Choroid plexus epithelial cell (primary cell): ENCODE results near the gene RCL1.
A peak's percentile ranks its signal among the peaks of the same experiment; 100 is the strongest.

Experiments used
- DNase-seq: peaks from one replicate; pipeline ENCODE4 v3.0.0-alpha.2; 2010; ENCODE audit warnings: low read depth
- H3K4me3 ChIP-seq: 2 replicates; pipeline ENCODE4 v1.5.1; 2011; ENCODE audit warnings: low read depth, mild to moderate bottlenecking, control low read depth, low read length, moderate library complexity
- CTCF ChIP-seq: conservative IDR thresholded peaks from 2 replicates; pipeline ENCODE4 v1.5.1; 2011; ENCODE audit warnings: low read depth, mild to moderate bottlenecking, control low read depth, inconsistent platforms, low read length, moderate library complexity

Gene RCL1

GRCh38 chr9:4755026-4755609, 37.6 kb upstream of the RCL1 start:
- DNase-seq, result no peak
- TF ChIP-seq CTCF, result no peak
- H3K4me3 ChIP-seq, result no peak overlapping the region

- H3K4me3 ChIP-seq, result no peak overlapping the region
- no peak for TF ChIP-seq CTCF
- DNase-seq, result no peak
These were observed 36.3 kb upstream of the RCL1 start for GRCh38 chr9:4756420-4756819.

DNA sequence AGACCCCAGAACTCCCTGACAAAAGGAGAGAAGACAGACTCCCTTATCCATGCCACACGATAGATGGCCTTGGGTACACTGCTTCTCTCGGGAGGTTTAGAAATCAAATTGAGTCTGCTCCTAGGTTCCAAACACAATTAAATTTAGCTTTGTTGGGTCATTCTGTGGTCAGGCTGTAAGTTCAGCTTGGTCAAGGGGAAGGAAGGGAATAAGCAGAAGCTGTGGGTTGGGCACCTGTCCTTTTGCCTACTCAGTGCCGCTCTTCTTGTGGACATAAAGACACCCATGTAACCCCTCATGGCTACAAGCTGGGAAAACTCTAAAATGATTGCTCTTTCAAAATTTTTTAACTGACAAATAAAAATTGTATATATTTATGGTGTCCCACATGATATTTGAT, 32.6 kb upstream of the RCL1 start:
- no peak for TF ChIP-seq CTCF
- no peak overlapping the region for H3K4me3 ChIP-seq
- no peak for DNase-seq

DNA sequence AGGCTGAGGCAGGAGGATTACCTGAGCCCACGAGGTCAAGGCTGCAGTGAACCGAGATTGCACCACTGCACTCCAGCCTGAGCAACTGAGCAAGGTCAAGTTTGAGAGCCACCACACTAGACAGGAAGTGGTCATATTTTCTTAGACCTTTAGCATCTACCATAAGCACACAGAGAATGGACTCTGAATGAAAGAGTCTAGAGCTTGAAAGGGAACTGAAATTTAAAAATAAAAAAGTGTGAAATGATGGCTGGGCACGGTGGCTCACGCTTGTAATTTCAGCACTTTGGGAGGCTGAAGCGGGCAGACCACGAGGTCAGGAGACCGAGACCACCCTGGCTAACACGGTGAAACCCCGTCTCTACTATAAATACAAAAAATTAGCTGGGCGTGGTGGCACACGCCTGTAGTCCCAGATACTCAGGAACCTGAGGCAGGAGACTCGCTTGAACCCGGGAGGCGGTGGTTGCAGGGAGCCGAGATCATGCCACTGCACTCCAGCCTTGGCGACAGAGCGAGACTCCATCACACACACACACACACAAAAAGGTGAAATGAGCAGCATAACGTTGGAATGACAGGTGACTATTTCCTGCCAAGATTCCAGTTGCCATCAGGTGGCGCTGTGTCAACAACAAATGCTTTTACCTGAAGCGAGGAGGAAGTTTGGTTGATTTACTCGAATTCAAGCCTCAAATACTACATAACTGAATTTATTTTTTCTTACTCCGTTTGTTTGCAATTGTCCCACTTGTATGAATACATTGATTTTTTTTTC, 30.4 kb upstream of the RCL1 start:
- peak; percentile 85 for TF ChIP-seq CTCF
- DNase-seq, result peak; percentile 92
- peak overlapping the region; percentile 25 for H3K4me3 ChIP-seq

- H3K4me3 ChIP-seq, result peak overlapping the region; percentile 25
- TF ChIP-seq CTCF, result no peak
- DNase-seq, result peak; percentile 60
These were observed 29.7 kb upstream of the RCL1 start for GRCh38 chr9:4762886-4763541.

DNA sequence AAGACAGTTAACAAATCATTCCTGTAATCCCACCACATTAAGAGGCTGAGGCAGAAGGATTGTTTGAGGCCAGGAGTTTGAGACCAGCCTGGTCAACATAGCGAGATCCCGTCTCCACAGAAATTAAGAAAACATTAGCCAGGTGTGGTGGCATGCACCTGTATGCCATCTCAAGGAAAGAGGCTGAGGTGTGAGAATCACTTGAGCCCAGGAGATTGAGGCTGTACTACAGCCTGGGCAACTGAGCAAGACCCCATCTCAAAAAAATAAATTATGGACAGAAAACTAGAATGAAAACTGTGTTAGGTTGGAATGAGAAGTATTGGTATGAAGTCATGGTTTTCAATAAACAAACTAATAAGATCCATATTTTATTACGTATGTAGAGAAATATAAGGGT, 28.7 kb upstream of the RCL1 start:
- no peak for TF ChIP-seq CTCF
- DNase-seq, result no peak
- no peak overlapping the region for H3K4me3 ChIP-seq

DNA sequence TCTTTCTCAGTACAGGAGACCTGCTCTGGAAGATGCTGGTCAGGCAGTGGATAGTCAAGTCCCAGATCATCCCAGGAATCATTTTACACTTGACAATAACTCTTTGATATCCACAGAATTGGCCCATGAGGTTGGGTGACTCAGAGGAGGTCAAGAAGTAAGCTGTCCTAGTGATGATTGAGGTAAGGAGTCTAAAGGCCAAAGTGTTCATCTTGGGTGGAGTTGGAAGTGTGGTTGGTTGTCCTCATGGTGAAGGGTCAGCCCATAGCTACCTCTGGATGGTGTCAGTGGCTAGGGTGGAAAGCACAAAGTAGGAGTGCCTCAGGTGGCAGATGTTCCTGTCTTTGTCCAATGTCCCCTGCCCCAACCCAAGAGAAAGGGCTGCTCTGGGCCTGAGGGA, 24.1 kb upstream of the RCL1 start:
- no peak for DNase-seq

More for the DNA sequence above, 24.1 kb upstream of the RCL1 start:
- no peak overlapping the region for H3K4me3 ChIP-seq
- no peak for TF ChIP-seq CTCF
